GM18498 (cell line): ENCODE measurements around the gene STOX2.

Experiments
- ATAC-seq: cut with Tn5 transposase; IDR thresholded peaks from one replicate; pipeline ENCODE4 v1.9.1; 2021; ENCODE audit warnings: mild to moderate bottlenecking, moderate library complexity; ENCODE audit not compliant: unreplicated experiment

Gene STOX2

GRCh38 chr4:184062769-184063168 is 157.7 kb downstream of the STOX2 start:
- no peak for ATAC-seq

GRCh38 chr4:184064877-184065276 is 159.8 kb downstream of the STOX2 start:
- ATAC-seq: no peak

- ATAC-seq: no peak
These were observed 161.6 kb downstream of the STOX2 start for GRCh38 chr4:184066584-184067300.

GRCh38 chr4:184067931-184068554 is 162.9 kb downstream of the STOX2 start:
- no peak for ATAC-seq
